ENCODE results near the gene ATG12.
A peak's percentile ranks its signal among the peaks of the same experiment; 100 is the strongest.
"Not testable (repeated sequence)": the region's sequence is repeated elsewhere in the genome, so short reads cannot be mapped to it uniquely, and the experiment has no call there.

ATG12 gene

GRCh38 chr5:115842089-115842935 is 947 bp upstream of the ATG12 start:
- peak; percentile 61 for DNase-seq

GRCh38 chr5:115840873-115841272 is 492 bp downstream of the ATG12 start:
- DNase-seq = no peak

DNA sequence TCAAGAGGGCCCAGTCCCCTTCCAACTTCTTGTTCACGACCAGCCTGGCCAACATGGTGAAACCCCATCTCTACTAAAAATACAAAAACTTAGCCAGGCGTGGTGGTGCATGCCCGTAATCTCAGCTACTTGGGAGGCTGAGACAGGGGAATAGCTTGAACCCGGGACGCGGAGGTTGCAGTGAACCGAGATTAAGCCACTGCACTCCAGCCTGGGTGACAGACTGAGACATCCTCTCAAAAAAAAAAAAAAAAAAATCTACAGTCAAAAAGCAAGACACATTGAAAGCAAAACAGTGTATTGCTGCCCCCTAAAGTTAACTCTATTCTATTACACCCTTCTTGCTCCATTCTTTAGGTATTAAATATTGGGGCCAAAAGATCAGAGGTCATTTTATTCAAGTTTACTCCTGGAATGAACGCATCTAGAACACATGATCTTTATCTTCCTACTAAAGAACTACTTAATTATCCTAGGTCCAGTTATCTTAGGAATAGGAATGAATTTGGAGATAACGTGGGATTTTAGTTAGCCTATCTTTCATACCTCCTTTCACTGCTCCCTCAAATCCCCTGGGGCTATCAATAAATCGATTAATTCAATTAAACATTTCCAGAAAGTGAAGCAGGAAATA is 2.4 kb downstream of the ATG12 start:
- peak; percentile 40 for DNase-seq

GRCh38 chr5:115835481-115835880 is 5.9 kb downstream of the ATG12 start:
- DNase-seq = no peak

- DNase-seq = peak; percentile 18
These were observed 10.1 kb downstream of the ATG12 start for GRCh38 chr5:115831163-115831768.

- no peak for DNase-seq
These were observed 11.5 kb downstream of the ATG12 start for GRCh38 chr5:115829913-115830312.

DNA sequence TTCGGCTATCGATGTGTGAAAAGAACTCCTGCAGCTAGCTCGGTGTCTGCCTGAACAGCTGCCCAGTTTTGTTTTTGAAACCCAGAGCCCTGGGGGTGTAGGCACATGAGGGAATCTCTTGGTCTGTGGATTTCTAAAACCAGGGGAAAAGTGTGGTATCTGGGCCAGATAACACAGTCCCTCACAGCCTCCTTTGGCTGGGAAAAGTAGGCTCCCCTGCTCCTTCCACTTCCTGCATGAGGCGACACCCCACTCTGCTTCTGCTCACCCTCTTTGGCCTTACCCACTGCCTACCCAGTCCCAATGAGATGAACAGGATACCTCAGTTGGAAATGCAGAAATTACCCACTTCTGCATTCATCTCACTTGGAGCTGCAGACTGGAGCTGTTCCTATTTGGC is 15.4 kb downstream of the ATG12 start:
- DNase-seq = no peak

DNA sequence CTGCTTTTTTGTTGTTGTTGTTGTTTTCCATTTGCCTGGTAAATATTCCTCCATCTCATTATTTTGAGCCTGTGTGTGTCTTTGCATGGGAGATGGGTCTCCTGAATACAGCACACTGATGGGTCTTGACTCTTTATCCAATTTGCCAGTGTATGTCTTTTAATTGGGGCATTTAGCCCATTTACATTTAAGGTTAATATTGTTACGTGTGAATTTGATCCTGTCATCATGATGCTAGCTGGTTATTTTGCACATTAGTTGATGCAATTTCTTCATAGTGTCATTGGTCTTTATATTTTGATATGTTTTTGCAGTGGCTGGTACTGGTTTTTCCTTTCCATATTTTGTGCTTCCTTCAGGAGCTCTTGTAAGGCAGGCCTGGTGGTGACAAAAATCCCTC is 16.4 kb downstream of the ATG12 start:
- DNase-seq = not testable (repeated sequence)

GRCh38 chr5:115820846-115821245 is 20.5 kb downstream of the ATG12 start:
- DNase-seq = no peak

GRCh38 chr5:115818821-115819220 is 22.5 kb downstream of the ATG12 start:
- DNase-seq = no peak

DNA sequence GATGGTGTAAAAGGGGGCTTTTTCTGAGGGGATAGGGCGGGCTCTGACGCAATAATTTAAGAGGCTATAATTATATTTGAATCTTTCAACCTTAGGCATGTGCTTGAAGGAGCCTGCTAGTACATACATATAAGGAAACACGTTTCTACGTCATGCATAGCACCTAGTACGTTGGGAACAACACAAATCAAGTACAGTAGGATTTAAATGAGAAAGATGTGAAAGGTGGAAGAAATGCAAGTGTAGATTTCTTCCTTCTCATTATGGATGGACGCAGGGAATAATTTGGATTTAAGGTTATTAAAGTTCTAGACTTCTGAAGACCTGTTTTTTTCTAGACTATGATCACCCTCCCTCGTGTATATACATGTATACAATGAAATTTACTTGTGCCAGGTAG is 24.0 kb downstream of the ATG12 start:
- no peak for DNase-seq

- peak; percentile 7 for DNase-seq
These were observed 24.9 kb downstream of the ATG12 start, which contains the start of gene CDO1 for GRCh38 chr5:115816226-115817081. Gene CDO1 (minus strand): TSS chr5:115816659. CDS start chr5:115816397, 262 bp downstream.

DNA sequence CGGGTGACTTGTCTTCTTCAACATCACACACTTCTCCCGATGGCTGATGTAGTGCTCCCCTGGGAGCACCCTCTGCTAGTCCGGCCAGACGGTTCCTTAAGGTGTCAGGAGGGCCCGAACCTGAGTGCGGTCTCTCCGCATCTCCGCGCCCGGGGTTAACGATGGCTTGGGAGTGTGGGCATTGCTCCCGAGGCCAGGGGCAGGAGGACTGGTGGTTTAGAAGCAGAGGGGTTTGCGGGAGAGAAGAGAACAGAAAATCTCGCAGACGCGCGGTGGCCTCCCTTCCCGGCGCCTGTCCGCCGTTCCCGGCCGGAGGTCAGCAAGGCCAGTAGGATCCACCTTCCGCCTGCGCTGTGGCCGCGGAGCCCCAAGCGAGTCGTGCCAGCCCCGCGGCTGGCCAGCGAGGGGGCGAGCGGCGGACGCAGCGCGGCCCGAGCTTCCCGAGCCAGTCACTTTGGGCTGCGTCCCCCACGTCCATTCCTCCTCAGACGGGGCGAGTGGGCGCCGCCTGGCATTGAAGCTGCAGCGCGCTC is 25.6 kb downstream of the ATG12 start:
- DNase-seq = no peak

GRCh38 chr5:115815006-115815692 is 26.2 kb downstream of the ATG12 start:
- no peak for DNase-seq

DNA sequence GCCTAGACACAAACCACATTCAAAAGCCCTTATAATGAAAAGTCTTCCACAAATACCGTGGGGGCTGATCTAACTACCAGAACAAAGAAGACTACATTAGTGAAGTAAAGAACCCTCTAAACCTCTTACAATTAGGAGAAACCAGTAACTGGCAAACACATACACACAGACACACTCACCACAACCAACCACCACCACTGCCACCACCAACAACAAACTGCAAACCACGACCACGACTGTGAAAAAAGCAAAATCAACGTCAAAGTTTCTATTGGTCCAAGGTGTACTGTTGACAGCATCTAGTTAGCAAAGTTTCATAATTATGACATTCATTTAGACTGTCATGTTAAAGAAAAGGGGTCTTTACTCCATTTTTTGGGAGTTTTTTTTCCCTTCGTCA is 27.6 kb downstream of the ATG12 start:
- no peak for DNase-seq

GRCh38 chr5:115812372-115812771 is 29.0 kb downstream of the ATG12 start:
- no peak for DNase-seq

- DNase-seq = no peak
These were observed 30.0 kb downstream of the ATG12 start for GRCh38 chr5:115811406-115811805.

DNA sequence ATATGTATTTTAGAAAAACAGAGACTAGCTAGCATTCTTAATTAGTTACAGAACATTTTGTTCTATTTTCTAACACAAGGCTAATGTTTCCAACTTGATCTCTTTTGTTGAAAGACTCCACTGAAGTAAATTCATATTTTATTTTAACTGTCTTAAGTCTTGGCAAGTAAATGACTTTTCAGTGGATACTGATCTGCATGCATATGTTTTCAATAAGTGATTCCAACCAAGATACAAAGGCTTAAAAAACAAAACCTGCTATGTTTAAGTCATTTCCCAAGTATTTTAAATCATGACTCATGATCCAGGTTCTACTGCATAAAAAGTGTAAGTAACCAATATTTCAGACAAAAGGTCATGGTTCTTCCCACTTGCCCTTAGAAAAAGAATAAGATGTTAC is 30.6 kb downstream of the ATG12 start:
- DNase-seq = no peak

DNA sequence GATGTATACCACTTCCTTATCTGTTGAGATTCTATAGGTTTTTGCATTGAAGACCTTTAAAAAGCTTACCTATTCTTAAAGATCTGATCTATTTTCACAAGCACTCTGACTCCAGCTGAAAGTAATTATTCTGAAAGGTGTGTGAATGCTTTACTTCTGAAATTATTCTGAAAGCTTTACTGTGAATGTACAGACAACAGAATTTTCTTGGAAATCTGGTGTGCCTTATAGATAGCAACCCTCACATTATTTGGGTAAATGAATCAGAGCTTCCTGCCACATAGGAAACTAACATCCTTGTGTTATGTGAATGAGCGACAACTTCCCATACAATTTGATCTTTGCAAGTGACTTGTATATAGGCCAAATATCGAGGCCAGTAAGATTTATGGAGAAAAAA is 31.4 kb downstream of the ATG12 start:
- DNase-seq = no peak

- not testable (repeated sequence) for DNase-seq
These were observed 33.3 kb downstream of the ATG12 start for GRCh38 chr5:115808066-115808465.

DNA sequence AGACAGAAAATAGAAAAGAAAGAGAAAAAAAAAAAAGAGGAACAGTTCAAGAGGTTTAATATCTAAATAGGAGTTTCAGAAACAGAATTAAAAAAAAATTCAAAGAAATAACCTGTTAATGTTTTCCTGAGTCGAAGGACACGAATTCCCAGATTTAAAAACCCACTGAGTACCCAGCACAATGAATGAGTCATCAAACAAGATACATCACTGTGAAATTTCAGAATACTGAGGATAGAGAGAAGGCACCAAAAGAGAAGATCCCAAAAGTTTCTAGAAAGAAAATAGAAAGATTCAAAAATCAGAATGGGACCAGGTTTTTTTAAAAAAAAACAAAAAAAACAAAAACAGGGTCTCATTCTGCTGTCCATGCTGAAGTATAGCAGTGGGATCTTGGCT is 33.7 kb downstream of the ATG12 start:
- no peak for DNase-seq

Measured in kidney glomerular epithelial cell (primary cell).